GM18867 (cell line): ENCODE measurements around the gene DIPK1B.

Experiments
- ATAC-seq: cut with Tn5 transposase; IDR thresholded peaks from one replicate; pipeline ENCODE4 v1.9.1; 2021; ENCODE audit warnings: mild to moderate bottlenecking, moderate library complexity; ENCODE audit not compliant: unreplicated experiment

DIPK1B gene

DNA sequence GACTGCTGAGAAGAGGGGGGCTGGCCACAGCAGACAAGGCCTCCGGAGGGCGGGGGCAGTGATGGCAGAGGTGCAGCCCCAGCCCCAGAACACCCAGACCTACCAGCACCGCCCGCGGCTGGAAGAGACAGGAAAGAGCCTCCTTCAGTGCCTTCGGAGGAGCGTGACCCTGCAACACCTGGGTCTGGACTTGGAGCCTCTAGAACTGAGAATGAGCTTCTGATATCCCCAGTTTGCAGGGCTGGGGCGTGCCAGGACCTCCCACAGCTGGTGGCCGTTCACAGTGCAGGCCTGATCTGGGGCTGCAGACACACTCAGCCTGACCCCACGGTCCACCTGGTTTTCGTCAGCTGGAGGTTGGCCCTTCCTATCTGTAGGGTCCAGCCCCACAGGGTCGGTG, 21.2 kb downstream of the DIPK1B start:
- no peak for ATAC-seq

DNA sequence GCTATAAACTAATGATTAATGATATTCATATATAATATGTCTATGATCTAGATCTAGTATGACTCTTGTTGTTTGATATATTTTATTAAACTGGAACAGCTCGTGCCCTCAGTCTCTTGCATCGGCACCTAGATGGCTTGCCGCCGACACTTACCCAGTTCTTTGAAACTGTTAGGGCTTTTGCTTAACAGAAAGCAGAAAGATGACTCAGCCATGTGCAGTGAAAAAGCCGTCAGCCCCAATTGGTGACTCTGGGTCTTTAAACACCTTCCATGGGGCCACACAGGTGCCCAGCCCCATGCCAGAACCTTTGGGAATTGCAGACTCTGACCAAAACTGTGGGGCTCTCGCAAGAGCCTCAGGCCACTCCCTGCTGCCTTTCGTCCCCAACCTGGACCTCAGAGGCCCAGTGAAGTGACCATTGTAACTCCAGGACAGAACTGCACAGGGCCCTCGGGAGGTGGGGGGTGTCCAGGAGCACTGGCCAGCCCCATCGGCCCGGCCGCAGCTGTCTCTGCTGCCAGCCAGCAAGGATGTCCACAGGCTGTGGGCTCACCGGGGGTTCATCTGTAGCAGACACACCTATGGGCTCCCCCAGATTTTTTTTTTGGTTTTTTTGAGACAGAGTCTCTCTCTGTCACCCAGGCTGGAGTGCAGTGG, 22.6 kb downstream of the DIPK1B start:
- no peak for ATAC-seq

DNA sequence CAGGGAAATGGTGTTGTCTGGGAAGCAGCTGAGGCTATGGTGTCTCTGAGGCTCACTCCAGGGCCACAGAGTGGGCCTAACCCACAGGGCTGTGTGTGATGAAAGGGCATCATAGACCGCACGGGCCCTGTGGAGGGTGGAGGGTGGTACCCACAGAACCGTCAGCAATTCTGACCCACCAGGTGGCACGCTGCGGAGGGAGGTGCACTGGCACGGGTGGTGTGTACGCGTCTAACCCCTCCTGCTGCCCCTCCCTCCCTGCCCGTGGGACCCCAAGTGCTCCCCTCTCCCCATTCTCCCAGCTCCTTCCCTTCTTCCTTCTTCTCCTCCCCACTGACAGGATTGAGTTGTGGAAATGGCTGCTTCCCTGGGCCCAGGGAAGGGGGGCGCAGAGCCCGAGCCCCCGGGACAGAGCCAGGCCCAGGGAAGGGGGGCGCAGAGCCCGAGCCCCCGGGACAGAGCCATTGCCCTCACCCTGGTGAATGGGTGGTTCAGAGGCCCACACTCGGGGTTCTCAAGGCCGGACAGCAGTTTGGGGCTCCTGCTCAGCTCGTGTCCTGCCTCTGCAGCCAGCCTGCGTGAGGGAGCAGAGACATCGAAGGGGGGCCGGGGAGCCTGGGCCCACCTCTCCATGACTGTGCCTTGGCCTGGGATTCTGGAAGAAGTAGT, 23.6 kb downstream of the DIPK1B start:
- ATAC-seq = no peak

DNA sequence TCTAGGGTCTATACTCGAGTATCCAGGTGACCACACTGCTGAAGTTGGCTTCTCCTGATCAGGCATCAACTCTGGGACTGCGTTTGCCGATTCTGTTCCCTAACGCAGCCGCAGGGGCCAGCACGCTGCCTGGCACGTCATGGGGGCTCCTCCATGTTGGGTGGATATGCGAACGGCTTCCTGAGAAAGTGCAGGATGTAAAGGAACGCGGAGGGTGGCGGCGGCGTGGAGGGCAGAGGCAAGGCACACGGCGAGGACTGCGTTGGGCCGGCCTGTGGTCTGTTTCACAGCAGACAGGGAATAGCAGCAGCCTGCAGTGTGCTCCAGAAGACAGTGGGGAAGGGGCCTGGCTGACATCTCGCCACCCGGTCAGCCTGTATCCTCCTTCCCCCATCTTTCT, 26.6 kb downstream of the DIPK1B start:
- no peak for ATAC-seq

DNA sequence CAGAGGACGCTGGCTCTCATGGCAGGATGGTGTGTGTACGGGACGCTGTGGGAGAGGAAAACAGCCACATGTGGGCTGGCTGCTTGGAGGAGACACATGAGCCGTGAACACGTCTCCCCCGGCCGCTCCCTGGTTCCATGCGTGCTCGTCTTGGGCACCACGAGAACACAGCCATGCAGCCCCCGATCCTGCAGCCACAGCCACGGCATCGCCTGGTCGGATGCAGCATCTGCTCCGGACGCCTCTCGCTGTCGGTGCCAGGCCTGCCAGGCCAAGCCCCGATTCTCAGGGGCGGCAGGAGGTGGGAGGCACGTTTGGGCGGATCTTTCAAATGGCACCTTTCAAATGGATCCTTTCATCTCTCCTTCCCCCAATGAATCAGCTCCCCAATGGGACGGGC, 27.1 kb downstream of the DIPK1B start:
- ATAC-seq = no peak

DNA sequence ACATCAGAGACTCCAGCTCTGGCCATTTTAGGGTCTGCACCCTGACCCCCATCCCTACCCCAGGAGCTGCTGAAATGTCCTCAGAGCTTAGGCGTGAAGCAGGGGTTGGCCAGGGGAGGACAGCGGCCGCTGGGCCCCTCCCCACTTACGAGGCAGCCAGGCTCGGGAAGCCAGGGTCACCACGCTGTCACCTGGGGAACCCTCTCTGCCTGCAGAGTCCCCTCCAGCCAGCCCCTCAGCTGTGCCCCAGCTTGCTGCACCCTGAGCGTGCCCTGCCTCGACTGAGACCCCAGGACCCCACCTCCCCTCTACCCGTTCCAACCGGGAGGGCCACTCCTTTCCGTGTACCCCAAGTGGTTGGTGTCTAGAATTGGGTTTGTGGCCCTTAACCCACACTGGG, 27.7 kb downstream of the DIPK1B start:
- ATAC-seq = no peak

DNA sequence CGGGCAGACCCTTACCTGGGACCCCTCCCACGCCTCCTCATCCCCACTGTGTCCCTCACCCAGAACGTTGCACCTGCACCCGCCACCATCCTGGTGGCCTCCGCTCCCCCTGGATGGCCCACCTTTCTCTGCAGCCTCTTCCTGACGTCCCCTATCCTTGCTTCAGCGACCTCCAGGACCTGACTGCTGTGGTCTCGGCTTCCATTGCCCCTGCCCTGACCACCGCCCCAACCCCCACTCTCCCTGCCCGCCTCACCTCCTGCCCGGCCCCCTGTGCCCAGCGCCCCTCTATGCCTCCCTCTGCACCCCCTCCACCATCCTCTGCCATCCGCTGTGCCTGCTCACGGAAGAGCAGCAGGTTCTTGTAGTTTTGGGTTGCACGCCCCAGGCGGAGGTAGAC, 28.1 kb downstream of the DIPK1B start:
- ATAC-seq = no peak

DNA sequence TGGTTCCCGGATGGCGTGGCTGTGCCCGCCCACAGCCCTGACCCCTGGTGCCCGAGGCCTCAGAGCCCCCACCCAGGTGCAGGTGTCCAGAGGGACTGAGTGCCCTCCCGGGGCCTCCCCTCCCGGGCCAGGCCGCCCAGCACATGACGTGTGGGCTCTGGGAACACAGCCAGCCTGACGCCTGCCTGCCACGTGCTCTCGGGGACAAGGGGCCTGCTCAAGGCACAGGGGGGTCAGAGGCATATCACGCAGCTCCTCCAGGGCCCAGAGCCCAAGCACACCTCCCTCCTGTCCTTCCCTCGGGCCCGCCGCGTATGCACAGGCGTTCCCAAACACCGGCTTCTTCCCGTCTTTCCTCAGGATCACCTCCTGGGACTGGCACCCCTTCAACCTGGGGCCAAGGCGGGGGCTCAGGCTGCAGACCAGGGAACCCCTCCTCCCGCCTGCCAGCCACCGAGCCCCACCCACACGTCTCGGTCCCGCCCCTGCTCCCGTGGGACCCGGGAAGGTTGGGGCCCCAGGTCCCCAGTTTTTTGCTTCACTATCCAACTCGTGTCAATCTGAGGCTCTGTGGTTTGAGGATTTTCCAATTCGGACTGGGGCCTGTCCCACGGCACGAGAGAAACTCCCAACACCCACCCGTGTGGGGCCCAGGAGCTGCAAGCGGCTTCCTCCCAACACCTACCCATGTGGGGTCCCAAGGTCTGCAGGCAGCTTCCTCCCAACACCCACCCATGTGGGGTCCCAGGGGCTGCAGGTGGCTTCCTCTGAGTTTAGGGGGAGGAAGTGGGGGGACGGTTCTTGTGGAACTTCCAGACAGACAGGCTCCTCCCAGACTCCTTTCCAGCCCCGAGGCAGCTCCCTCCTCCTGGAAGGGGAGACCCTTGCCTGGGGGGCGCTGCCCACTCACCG, 28.9 kb downstream of the DIPK1B start:
- ATAC-seq = no peak

DNA sequence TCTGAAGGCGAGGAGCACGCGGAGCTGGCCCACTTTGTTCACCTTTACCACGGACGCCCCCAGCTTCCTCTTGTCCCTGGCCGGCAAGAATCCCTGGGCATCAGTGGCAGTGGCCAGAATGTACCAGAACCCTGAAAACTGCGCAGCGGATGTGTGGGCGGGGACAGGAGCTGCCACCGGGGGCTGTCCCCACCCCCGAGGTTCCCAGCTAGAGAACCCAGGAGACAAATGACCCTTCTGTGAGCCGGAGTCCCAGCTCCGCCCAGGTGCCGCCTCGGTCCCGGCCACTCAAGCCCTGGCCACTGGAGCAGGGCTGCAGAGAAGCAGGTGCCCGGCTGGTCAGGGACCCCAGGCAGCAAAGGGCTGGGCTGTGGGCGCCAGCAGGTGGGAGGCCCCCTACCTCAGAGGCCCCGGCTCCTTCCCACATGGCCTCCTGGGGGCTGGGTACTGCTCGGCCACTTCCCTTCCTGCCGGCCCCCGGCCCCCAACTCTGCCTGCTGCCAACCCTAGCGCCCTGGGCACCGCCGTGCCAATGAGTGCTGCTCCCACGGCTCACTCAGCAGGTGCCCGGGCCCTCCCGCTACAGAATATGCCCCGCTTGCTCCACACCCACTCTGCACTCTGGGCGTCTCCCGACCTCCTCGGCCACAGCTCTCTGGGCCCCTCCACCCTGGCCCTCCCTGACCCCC, 29.7 kb downstream of the DIPK1B start:
- ATAC-seq = no peak

DNA sequence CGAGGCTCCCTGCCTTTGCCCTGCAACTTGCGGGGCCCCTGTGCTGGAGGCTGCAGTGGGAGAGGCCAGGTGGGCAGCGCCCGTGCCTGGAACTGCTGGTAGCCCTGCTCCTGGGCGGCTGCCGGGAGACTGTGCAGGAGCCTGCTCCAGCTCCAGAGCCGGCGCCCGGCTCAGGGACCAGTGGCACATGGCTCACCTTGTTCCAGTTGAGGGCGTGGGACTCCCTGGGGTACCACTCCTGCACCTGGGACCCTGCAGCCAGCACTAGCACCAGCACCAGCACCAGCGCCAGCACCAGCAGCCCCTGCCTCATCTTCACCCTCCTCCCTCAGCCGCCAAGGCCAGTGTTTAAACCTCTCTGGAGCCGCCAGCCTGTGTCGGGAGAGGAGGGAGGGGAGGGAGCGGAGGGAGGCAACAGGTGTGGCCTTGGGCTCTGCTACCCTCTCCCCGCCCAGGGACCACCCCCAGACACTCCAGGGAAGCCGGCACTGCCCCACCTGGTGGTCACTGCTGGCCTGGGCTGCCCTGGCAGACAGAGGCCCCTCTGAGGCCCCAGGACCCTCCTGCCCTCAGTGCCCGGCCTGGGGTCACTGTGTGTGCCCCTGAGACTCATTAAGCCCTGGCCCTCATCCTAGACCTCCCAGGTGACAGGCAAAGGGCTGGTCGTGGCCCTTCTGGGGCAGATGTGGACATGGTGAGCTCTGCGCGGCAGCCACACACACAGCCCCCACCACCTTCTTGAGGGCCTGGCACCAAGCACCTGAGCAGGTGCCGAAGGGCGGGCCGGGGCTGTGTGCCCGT, 30.4 kb downstream of the DIPK1B start, which contains the start of gene LCN10:
LCN10 (minus strand) TSS at position 350 of the 801 bp plus-strand sequence; CDS start at position 313, 37 bp downstream.
- no peak for ATAC-seq

DNA sequence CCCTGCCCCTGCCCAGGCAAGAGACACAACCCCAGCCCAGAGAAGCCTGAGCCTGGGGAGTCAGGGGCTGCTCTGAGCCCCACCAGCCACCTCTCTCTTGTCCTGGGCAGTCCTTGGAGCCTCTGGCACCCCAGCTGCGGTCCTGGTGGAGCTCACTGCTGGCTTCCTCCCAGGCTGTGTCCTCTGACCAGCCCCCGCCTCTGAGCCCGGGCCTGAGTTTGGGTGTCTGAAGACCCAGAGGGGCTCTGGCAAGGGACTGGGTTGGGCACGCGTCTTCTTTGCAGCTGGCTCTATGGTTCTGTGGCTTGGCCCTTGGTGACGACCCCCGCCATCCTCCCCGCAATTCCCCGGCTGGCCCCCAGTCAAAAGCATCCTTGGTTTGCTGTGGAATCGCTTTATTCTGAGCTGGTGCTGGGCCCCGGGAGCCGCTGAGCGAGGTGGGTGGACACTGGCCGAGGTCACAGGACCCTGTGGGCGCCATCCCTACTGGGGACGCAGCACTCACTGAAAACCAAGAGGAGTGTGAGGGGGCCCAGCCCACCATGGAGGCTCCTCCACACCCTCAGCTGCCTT, 31.4 kb downstream of the DIPK1B start:
- no peak for ATAC-seq

DNA sequence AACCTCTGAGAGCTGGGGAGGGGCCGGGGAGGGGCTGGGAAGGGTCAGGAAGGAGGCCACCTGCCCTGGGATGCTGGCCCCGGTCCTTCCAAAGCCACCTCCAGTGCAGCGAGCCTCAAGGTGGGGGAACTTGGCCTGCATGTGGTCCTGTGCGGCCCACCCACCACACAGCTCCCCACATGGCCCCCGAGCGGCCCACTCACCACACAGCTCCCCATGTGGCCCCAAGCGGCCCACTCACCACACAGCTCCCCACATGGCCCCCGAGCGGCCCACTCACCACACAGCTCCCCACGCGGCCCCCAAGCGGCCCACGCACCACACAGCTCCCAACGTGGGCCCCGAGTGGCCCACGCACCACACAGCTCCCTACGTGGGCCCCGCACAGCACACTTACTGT, 32.4 kb downstream of the DIPK1B start:
- no peak for ATAC-seq

DNA sequence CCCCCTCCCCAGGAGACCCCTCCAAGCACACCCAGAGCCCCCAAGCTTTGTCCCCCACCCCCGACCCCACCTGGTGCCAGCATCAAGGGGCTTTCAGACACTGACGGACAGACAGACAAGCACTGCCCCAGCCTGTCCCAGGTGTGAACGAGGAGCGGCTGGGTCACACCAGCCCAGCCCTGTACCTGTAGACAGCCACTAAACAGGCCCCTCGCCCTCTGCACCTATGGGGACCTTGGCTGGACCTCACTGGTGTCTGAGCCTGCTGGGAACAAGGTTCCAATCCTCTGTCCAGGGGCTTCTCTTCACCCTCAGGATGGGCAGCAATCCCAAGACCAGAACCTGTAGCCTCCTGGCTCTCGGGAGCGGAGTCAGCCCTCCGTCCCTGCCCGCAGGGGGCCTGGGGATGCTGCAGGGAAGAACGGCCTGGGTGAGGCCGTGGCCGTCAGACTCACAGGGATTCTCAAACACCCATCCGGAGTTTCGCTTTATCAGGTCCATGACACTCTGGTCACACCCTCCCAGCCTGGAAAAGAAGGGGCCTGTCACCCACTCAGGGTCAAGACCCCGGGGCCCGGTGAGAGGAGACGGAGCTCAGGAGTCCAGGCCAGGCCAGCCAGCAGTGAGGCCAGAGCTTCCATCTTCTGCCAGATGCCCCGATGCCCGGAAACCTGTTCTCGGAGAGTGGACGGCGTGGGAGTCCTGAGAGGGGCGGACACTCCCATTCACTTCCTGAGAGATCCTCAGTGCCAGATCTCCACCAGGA, 33.2 kb downstream of the DIPK1B start:
- ATAC-seq = no peak

DNA sequence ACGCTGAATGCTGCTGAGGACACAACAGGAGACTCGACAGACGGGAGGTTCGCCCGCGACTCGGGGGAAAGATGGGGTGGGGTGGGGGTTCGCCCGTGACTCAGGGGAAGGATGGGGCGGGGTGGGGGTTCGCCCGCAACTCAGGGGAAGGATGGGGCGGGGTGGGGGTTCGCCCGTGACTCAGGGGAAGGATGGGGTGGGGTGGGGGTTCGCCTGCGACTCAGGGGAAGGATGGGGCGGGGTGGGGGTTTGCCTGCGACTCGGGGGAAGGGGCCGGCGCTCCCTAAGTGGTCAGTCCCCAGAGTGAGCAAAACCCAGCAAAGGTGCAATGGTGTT, 33.8 kb downstream of the DIPK1B start:
- ATAC-seq = no peak

DNA sequence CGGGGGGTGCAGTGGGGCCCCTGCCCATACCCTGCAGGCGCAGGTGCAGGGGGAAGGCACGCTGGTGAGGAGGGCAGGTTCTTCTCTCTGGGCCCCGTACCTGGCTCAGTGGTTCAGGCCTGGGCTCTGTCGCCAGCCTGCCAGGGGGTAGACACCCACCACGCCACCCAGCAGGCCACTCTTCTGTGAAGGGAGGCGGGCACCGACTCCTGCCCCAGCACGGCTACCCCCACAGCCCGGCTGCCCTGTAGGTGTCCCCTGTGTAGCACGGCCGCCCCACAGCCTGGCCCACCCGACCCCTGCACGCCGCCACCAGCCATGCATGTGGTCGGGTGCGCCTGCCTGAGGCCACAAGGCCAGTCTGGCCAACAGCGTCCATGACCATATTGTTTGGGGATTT, 34.2 kb downstream of the DIPK1B start:
- no peak for ATAC-seq

DNA sequence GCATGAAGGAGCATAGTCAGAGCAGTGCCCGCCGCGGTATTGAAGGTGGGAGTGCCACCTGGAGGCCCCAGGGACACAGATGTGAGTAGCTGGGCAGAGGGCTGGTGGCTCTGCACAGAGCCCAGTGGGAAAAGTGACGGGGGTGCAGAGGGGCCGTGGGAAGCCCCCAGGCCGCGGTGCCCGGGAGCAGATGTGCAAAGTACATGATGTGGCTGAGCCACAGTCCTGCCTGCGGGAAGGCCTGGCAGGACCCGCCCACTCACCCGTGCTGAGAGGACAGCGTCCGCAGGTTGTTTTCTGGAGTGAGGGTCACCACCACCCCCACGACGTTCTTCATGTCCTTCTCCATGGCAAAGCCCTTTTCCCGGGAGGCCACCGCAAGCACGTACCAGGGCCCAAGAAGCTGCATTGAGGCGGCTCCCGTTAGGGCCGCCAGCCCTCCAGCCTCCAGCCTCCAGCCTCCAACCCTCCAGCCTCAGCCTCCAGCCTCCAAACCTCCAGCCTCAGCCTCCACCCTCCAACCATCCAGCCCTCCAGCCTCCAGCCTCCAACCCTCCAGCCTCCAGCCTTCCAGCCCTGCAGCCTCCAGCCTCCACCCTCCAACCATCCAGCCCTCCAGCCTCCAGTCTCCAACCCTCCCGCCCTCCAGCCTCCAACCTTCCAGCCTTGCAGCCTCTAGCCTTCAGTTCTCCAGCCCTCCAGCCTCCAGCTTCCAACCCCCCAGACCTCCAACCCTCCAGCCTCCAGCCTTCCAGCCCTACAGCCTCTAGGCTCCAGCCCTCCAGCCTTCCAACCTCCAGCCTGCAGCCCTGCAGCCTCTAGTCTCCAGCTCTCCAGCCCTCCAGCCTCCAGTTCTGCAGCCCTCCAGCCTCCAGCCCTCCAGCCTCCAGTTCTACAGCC, 35.0 kb downstream of the DIPK1B start:
- ATAC-seq = no peak

DNA sequence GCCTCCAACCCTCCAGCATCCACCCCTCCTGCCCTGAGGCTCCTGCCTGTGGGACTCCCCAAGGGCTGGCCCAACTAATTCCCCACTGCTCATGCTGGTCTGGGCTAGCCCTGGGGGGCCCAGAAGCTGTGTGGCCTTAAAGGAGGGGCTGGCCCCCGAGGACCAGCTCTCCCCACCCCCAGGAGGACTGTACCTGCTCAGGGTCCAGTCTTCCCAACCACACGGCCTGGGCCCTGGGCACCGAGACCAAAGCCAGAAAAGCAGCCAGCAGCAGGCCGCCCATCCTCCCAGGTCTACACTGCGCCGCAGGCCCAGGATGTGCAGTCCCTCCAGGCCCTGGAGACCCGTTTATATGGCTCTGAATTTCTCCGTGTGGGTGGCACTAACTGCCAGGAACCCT, 35.8 kb downstream of the DIPK1B start, which contains the start of gene LCN6:
LCN6 (minus strand) TSS at position 325 of the 400 bp plus-strand sequence; CDS start at position 283, 42 bp downstream.
- no peak for ATAC-seq
